ENCODE measurements around the gene TFF3. TPM values are rescaled to one million over a fixed set of nuclear protein-coding genes. Genes with fewer than 3 reads are reported as not detected.

The TFF3 gene
- total and polyA plus RNA-seq, 2 of the 4 experiments (the other 2 are of a cell fraction) = not detected

GRCh38 chr21:42289926-42290325 is 25.3 kb downstream of the TFF3 start:
- H2AK9ac ChIP-seq (replicated peaks; ENCODE audit: low read depth, low read length, poor library complexity) = no peak overlapping the region
- TF ChIP-seq MAFK (IDR thresholded peaks at IDR 0.05; ENCODE audit: low read depth, low read length) (no peak), POLR2A (IDR thresholded peaks at IDR 0.05; ENCODE audit: low read depth, low read length) (no peak), USF2 (IDR thresholded peaks at IDR 0.05; ENCODE audit: low read depth, low read length) (no peak), MAZ (IDR thresholded peaks at IDR 0.05; ENCODE audit: borderline replicate concordance, low read depth, low read length) (no peak), RFX5 (IDR thresholded peaks at IDR 0.05; ENCODE audit: low read depth, low read length) (no peak), RAD21 (IDR thresholded peaks at IDR 0.05; ENCODE audit: low read length) (no peak), MXI1 (IDR thresholded peaks at IDR 0.05; ENCODE audit: borderline replicate concordance, low read depth, low read length) (no peak), FOS (IDR thresholded peaks at IDR 0.05; ENCODE audit: low read depth, low read length) (no peak), RCOR1 (IDR thresholded peaks at IDR 0.05; ENCODE audit: insufficient replicate concordance, low read length) (no peak), CEBPB (IDR thresholded peaks at IDR 0.05; ENCODE audit: low read depth, low read length) (no peak), NFE2L2 (IDR thresholded peaks at IDR 0.05; ENCODE audit: low read depth, low read length) (no peak), BHLHE40 (IDR thresholded peaks at IDR 0.05; ENCODE audit: low read depth, low read length) (no peak)
- TF ChIP-seq, protein P1, sequence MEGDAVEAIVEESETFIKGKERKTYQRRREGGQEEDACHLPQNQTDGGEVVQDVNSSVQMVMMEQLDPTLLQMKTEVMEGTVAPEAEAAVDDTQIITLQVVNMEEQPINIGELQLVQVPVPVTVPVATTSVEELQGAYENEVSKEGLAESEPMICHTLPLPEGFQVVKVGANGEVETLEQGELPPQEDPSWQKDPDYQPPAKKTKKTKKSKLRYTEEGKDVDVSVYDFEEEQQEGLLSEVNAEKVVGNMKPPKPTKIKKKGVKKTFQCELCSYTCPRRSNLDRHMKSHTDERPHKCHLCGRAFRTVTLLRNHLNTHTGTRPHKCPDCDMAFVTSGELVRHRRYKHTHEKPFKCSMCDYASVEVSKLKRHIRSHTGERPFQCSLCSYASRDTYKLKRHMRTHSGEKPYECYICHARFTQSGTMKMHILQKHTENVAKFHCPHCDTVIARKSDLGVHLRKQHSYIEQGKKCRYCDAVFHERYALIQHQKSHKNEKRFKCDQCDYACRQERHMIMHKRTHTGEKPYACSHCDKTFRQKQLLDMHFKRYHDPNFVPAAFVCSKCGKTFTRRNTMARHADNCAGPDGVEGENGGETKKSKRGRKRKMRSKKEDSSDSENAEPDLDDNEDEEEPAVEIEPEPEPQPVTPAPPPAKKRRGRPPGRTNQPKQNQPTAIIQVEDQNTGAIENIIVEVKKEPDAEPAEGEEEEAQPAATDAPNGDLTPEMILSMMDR (conservative IDR thresholded peaks at IDR 0.05; ENCODE audit: low read depth, low read length) = no peak
- TF ChIP-seq, protein P2, sequence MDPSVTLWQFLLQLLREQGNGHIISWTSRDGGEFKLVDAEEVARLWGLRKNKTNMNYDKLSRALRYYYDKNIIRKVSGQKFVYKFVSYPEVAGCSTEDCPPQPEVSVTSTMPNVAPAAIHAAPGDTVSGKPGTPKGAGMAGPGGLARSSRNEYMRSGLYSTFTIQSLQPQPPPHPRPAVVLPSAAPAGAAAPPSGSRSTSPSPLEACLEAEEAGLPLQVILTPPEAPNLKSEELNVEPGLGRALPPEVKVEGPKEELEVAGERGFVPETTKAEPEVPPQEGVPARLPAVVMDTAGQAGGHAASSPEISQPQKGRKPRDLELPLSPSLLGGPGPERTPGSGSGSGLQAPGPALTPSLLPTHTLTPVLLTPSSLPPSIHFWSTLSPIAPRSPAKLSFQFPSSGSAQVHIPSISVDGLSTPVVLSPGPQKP (IDR thresholded peaks at IDR 0.05; ENCODE audit: borderline replicate concordance, low read depth, low read length) = no peak
- no peak overlapping the region for H3K14ac ChIP-seq (replicated peaks; ENCODE audit: low read depth, low read length)
- no peak overlapping the region for H2BK15ac ChIP-seq (ENCODE audit: low read depth, low read length)
- H3K79me1 ChIP-seq (ENCODE audit: low read depth in 1 of 2, low read length in 2 of 2) = no peaks in the 10 kb centered on the region
- no peak overlapping the region for H2AFZ ChIP-seq (replicated peaks; ENCODE audit: low read length, poor library complexity)
- peaks cover 6% of the 10 kb centered on the region for H3K9me1 ChIP-seq (ENCODE audit: insufficient read depth, low read length)
- BruUV-seq (replicated peaks) = no TSS peak
- no peak overlapping the region for H3K56ac ChIP-seq (ENCODE audit: extremely low read depth, insufficient read depth, low read length)
- no peaks in the 10 kb centered on the region; the same call in 1 of the 2 replicates for H4K20me1 ChIP-seq (ENCODE audit: insufficient read depth, low read length)
- H3K23ac ChIP-seq (ENCODE audit: low read depth, low read length) = no peak overlapping the region
- H4K5ac ChIP-seq (ENCODE audit: low read depth, low read length) = no peak overlapping the region
- H3K36me3 ChIP-seq (ENCODE audit: control insufficient read depth, insufficient read depth, low read length) = peaks cover 26% of the 10 kb centered on the region; the same call in 1 of the 2 replicates
- no peak overlapping the region for H3K27ac ChIP-seq (ENCODE audit: insufficient read depth, low read length)
- H3K18ac ChIP-seq (ENCODE audit: low read depth, low read length) = no peak overlapping the region
- dilution Hi-C loops (cut with HindIII; ENCODE audit: low sequenced_read_pairs, unreplicated experiment) = no loop called here
- H3K27me3 ChIP-seq (ENCODE audit: control insufficient read depth, insufficient read depth, low read length) = no peaks in the 10 kb centered on the region
- ChIA-PET CTCF (no interaction called here), POLR2A (ENCODE audit: unreplicated experiment) (no interaction called here)
- in situ Hi-C loops (cut with MboI; ENCODE audit: low sequenced_read_pairs) = no loop called here
- no peak overlapping the region for H4K8ac ChIP-seq (ENCODE audit: low read depth in 2 of 2, low read length in 2 of 2)
- H3K4ac ChIP-seq (ENCODE audit: low read depth, low read length) = no peak overlapping the region
- no peak overlapping the region for H3K4me2 ChIP-seq (ENCODE audit: low read depth, low read length)
- no peak for DNase-seq
- no peak overlapping the region for H2AK5ac ChIP-seq (ENCODE audit: low read depth, low read length)
- no peak for ATAC-seq (ENCODE audit: low read depth)
- H2BK5ac ChIP-seq (ENCODE audit: low read depth, low read length, poor library complexity, severe bottlenecking) = no peak overlapping the region
- 88% methylated on average over 11 of the region's 18 CpGs; no CpG with 5 or more reads in 1 of the 2 experiments for WGBS, 2 experiments (ENCODE audit: extremely low coverage in 2 of 2, insufficient read length in 1 of 2)
- intact Hi-C loops (cut with micrococcal nuclease) = no loop called here
- no peak overlapping the region for H3K4me3 ChIP-seq (ENCODE audit: insufficient read depth, low read depth, low read length)
- H2BK20ac ChIP-seq (ENCODE audit: low read depth, low read length) = no peak overlapping the region
- H3K4me1 ChIP-seq (ENCODE audit: control insufficient read depth, insufficient read depth, low read length) = peaks cover 2% of the 10 kb centered on the region; the same call in 1 of the 2 replicates
- no peak overlapping the region for H4K91ac ChIP-seq (ENCODE audit: insufficient read depth, low read depth, low read length)
- no peak overlapping the region for H3K9ac ChIP-seq (ENCODE audit: low read depth, low read length)
- H3K9me3 ChIP-seq (ENCODE audit: control insufficient read depth, insufficient read depth, low read length) = peaks cover 2% of the 10 kb centered on the region; the same call in 1 of the 2 replicates
- no peak overlapping the region for H2BK120ac ChIP-seq (ENCODE audit: low read depth, low read length)
